Stimulated activated CD8-positive, alpha-beta memory T cell treated with anti-CD3 and anti-CD28 coated beads, Interleukin-15, amount 100 ng/mL, for 1 hour (primary cell): ENCODE data around the gene SEMA4G.

ENCODE experiments used
- DNase-seq: peaks from one replicate; pipeline ENCODE4 v3.0.0-alpha.2; 2020; ENCODE audit warnings: low read depth

SEMA4G gene, protein sequence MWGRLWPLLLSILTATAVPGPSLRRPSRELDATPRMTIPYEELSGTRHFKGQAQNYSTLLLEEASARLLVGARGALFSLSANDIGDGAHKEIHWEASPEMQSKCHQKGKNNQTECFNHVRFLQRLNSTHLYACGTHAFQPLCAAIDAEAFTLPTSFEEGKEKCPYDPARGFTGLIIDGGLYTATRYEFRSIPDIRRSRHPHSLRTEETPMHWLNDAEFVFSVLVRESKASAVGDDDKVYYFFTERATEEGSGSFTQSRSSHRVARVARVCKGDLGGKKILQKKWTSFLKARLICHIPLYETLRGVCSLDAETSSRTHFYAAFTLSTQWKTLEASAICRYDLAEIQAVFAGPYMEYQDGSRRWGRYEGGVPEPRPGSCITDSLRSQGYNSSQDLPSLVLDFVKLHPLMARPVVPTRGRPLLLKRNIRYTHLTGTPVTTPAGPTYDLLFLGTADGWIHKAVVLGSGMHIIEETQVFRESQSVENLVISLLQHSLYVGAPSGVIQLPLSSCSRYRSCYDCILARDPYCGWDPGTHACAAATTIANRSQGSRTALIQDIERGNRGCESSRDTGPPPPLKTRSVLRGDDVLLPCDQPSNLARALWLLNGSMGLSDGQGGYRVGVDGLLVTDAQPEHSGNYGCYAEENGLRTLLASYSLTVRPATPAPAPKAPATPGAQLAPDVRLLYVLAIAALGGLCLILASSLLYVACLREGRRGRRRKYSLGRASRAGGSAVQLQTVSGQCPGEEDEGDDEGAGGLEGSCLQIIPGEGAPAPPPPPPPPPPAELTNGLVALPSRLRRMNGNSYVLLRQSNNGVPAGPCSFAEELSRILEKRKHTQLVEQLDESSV

DNA sequence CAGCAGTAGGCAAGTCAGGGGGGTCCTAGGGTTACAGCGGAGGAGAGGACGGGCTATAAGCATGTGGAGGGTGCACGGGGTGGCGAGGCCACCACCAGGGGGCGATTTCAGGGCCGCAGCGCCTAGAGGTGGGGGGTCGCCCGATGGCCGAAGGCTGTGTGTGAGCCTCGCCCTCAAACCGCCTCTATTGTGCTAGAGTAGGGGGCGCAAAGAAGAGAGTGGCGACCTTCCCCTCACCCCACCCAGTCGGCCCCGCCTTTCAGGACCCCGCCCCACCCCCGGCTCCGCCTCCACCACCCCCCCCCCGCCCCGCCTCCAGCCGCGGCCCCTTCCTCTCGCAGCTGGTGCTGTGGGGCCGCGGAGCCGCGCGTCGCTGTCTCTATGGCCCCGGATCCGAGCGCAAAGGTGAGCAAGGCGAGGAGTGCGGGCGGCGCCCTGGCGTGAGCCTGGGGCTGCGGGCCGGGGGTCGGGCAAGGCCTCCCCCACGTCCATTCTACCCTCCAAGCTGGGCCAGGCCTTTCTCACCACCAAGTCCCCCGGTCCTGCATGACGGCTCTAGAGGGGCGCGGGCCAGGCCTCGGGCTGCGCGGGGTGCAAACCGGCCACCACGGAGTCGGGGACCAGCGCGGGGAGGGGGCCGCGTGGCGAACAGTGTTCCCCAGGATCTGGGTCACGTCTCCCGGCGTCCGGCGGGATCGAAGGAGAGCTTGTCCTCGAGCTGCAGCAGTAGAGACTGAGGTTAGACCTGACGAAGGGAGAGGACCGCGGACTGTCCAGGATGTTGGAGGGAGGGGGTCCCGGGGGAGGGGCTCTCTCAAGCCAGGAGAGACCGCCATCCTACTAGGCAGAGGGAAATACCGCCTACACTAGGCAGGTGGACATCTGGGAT lies at the start of gene SEMA4G:
Gene SEMA4G, plus strand, starts transcription at position 318 of the 889 bp plus-strand sequence. CDS start 3,409 bp downstream, outside the sequence.
- peak; percentile 18 for DNase-seq

DNA sequence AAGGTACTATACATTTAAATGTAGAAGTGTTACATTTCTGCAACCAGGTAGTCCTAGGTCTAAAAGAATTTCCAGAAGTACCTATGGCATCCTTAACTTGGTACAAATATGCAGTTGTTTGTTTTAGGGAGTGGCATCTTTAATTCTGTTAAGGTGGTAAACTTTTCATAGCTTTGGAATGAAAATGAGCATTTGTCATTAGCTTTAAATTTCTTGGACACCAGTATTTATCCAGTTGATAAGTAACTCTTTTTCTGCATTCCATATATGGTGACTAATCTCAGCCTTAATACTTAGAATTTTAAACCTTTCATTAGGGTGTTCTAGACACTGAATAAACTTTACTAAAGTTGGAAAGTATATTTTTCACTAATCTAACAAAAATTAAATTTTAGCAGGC lies 45.7 kb upstream of the SEMA4G start:
- no peak for DNase-seq

DNA sequence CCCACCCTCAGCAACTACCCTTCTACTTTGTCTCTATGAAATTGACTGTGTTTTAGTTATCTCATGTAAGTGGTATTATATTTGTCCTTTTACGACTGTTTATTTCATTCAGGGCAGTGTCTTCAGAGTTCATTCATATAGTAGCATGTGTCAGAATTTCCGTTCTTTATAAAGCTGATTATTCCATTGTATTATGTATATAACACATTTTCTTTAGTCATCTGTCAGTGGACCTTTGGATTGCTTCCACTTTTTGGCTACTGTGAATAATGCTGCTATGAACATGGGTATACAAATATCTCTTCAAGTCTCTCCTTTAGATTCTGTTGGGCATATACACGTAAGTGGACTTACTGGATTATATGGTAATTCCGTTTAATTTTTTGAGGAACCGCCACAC lies 42.0 kb upstream of the SEMA4G start:
- DNase-seq, result no peak

DNA sequence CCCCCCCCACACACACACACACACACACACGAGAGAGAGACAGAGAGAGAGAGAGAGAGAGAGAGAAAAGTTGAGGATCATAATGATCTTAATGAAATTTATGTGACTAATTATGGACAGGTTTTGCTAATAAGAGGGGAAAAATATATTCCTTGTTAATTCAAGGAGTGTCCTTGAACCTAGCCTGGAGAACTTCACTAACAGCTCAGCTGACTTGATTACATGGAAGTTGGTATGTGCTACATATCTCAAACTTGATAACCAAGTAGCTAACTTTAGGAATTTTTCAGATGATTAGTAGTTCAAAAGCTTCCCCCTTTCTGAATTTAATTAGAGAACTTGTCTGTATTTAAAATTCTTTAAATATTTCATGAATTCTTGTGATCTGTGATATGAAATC lies 41.3 kb upstream of the SEMA4G start:
- no peak for DNase-seq

DNA sequence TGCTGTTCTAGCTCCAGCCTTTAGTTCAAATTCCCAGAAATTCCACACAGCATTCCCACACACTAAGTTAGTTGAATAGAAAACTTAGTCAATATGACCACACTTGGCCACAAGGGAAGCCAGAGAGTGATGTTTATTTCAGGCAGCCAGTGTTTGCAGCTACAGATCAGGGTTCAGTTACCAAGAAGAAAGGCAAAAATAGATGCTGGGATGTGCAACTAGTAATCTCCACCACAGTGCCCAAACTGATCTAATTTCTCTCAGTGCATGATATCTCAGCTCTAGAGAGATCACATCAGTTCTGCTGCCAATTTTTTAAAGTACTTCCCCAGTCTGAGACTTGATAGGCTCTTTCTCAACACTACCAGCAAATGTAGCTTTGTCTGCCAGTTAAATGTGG lies 38.9 kb upstream of the SEMA4G start:
- DNase-seq, result no peak

DNA sequence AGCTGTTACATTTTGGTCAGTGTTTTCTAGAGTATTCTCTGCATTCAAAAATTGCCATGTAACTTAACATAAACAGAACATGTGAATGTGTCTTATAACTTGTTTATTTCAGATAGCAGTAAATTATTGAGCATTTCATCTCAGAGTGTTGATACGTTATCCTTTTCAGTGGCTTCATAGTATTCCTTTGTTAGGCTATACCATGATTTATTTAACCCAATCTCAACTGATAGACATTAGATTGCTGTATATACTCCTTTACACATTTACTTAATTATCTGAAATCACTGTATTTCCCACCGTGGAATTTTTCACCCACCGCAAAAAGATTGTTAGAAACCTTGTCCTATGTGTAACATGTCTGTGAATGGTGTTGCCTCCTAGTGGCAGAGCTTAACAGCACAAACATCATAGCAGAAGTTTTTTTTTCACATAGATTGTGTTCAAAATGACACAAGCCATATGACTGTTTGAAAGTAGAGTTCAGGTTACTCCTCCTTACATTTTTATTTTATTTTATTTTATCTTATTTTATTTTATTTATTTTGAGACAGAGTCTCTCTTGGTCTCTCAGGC lies 35.1 kb upstream of the SEMA4G start:
- DNase-seq, result no peak

DNA sequence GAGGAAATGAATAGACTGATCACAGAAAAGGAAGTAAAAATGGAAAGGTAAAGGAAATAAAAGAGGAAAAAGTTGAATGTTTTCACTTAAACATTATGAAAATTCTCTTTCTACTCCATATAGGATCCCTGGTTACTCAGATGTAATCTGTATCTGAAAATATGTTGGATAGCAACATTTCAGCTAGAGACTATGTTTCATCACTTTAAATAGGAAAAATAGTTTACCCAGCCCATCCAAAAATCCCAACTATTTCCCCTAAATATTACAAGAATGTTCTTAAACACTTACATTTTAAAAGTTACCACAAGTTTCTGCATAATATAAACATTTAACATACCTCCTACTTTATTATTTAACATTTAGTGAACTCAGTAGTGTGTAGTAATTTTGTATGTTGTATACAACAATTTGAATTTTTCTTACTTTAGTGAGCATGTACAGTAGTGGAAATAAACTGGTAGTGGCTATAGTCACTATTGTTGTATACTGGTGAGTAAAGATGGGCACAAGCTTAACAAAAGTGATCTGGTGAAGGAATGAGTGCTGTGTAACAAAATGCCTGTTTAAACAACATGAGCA lies 29.4 kb upstream of the SEMA4G start:
- DNase-seq, result no peak

DNA sequence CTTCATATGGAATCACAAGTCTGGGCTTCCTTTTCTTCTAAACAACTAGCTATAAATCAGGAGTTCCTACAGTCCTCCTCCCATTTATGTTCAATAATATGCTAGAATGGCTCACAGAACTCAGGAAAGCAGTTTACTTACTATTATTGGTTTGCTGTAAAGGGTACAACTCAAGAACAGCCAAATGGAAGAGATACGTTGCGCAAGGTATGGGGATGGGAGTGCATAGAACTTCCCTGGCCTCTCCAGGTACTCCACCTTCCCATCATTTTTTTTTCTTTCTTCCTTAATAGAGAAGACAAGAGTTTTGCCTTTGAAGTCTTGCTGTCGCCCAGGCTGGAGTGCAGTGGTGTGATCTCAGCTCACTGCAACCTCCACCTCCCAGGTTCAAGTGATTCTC lies 27.1 kb upstream of the SEMA4G start:
- no peak for DNase-seq

DNA sequence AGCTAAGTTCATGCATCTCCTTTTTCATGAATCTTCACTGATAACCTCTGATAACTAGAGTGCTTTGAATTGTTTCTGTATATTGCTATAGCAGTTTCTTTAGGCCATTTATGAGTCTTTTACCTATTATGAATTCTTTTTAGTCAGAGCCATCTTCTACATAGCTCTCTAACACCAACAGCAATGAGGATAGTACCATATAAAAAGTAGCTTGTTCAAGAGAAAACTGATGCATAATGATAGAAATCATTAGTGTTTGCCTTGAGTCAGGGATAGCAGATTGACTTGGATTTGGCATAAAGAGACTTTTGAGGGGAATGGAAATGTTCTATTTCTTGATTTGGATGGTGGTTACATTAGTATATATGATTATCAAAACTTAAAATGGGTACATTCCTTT lies 25.8 kb upstream of the SEMA4G start:
- DNase-seq, result no peak

DNA sequence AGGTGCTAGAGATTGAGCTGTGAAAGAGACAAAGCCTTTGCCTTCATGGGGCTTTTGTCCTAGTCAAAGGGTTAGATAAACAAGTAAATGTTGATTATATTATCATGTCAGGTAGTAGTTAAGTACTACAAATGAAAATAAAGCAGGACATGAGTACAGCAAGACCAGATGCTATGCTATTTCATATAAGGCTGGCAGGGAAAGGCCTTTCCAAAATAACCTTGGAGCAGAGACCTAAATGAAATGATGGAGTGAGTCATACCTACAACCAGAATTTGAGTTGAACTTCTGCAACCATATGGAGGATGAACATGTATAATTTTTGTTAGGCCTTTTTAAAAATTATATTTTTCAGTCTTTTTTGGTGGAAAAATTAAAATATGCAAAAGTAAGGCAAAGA lies 23.6 kb upstream of the SEMA4G start:
- no peak for DNase-seq

DNA sequence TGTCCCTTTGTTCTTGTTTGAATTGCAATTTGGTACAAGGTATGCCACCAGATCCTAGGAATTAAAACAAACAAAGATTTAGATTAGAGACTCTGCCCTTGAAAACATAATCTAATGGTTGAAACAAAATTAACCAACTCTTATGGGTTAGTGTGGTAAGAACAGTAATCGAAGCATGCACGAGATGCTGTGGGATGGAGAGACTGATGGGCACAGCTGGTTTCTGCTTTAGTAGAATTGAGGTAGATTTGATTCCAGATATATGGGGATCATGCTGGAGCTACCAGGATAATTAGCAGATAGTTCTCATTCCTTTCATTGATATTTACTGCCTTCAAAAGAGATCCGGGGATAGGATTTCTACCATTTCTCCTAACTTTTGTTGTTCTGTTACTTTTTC lies 20.4 kb upstream of the SEMA4G start:
- no peak for DNase-seq

DNA sequence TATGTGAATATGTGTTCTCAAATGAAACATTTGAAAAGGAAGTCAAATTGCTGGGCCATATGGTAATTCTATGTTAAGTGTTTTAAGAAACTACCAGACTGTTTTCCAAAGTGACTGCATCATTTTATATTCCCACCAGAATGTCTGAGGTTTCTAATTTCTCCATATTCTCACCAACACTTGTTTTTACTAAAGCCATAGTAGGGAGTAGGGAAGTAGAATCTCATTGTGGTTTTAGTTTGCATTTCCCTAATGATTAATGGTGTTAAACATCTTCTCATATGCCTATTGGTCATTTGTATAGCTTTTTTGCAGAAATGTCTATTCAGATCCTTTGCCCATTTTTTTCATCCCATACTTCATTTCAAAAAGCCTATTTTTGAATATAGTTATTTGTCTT lies 9.1 kb upstream of the SEMA4G start:
- DNase-seq, result no peak

DNA sequence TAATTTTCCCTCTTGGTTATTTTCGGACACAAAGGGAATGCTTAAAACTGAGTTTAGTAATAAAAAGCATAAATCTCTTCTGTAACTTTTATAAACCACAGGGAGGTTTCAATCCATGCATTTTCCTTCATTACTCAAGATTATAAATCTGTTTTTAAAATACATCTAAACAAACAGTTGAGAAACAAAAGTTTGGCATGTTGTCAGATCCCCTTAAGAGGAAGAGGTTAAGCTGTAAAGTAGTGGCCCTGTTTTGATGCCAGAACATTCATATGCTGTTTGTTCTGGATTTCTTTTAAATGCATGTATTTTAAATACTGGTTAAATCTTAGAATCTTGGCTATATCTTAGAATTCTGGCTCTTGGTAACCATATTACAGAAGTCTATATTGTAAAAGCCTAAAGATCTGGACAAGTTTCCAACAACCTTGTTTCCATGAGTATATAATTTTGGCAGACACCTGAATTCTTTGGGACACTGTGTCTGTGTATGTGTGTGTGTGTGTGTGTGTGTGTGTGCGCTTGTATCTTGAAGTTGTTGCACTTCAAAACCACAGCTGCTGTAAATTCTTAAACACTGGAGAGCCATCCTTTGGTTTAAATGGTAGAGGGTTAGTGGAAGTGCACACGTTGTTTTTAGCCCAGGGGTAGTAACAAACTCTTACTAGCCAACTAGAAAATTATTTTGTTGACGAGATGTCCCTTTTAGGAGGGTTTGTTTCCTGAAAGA lies 6.8 kb upstream of the SEMA4G start:
- no peak for DNase-seq

DNA sequence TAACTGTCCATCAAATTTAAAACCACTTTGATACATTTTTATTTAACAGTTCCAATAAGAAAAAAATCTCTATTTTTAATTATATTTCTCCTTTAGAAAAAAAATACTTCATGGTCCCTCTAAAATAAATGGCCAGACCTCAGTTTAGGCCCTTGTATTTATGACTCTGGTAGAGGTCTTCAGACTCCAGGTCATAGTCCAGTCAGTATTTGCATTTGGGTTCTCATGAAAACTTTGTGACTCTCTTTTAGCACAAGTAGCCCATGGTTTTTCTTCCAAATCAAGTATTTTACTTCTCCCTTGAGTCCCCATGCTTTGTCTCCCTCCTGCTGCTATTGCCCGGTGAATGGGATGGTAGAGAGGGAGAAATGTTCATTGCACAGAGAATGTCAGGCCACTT lies 5.5 kb upstream of the SEMA4G start:
- no peak for DNase-seq

DNA sequence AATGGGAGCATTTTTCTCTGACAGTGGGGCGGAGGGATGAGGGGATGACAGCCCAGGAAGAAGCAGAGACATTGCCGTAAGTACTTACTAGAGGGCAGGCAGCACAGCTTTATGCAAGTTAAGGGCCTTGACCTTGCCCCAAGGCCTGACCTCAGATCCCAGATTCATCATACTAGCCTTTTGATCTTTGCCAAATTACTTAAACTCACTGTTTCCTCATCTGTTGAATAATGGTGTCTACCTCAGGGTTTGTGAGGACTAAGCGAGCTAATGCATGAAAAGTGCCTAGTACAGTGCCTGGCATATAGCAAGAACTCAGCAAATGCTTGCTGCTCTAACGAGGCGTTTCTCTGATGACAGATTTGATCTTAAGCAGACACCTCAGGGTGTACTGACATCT lies 3.5 kb upstream of the SEMA4G start:
- DNase-seq, result no peak

DNA sequence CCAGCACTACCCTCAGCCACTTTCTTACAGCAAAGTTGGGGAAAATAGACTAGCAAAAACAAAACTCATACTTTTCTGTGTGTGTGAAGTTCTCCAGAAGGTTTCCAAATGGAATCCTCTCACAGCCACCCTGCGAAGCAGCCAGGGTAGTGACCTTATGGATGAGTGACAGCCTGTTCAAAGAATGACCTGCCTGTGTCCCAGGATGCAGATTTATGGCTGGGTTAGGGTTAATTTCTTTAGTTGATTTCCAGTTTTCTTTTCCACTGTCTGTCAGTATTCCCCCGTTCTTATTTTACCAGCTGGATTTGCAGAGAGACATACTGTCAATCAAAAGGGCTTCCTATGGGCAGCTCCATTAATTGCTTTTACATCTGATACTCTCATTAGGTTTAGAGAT lies 2.4 kb upstream of the SEMA4G start:
- no peak for DNase-seq

DNA sequence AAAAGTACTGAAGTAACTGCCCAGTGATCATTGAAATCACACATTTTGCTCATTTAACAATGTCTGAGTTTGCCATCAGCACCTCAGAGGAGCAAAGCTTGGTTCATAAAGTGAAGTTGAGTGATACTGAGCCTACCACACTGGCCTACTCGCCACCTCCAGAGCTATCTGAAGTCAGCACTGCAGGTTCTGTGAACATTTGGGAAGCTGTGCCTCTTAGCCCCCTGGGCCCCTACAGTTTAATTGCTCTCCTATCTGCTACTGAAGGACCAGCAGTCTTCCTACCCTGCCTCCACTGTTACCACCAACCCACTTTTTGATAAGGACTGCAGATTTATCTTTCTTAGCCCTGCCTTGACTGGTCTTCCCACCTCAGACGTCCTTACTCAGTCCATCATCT lies 2.0 kb upstream of the SEMA4G start:
- no peak for DNase-seq

DNA sequence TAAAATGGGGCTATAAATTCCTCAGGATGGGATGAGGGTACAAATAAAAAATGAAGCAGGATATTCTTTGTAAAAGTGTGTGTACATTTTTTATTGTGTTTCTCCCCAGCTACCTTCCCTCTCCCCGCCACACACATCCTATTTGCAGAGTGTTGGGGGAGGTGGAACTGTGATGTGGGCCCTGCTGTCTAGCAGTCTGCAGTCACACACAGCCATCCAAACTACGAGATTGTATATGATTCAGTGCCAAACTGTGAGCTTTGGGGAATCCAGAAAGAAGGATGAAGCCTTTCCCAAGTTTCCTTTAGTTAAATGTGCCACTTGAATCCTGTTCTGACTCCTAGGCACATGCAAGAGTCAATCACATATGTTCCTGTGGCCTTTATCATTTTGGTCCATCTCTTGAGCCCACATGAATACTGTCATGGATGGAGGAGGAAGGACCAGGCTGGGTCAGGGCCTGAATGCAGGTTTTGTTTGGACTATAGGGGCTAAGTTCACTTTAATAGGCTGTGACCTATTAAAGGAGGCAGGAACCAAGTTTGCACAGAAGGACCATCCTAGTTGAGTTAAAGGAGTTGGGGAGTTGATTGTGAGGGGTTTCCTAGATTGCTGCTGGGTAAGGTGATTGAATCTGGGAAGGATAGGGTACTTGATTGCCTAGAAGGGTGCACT lies 1.1 kb upstream of the SEMA4G start:
- no peak for DNase-seq

DNA sequence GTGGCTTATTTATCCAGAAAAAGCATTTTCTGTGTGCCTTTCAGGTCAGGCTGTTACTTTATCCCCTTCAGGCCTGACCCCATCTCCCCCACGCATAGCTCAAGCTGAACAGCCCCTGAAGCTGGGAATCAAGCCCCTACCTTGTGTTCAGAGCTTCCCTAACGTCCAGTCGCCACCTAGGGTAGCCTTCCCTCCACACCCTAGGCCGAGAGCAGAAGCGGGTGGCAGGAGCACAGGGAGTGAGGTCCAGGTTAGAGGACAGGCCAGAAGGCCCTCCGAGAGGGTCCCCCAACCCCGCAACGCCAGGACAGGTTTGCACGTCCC lies 479 bp upstream of the SEMA4G start:
- no peak for DNase-seq

DNA sequence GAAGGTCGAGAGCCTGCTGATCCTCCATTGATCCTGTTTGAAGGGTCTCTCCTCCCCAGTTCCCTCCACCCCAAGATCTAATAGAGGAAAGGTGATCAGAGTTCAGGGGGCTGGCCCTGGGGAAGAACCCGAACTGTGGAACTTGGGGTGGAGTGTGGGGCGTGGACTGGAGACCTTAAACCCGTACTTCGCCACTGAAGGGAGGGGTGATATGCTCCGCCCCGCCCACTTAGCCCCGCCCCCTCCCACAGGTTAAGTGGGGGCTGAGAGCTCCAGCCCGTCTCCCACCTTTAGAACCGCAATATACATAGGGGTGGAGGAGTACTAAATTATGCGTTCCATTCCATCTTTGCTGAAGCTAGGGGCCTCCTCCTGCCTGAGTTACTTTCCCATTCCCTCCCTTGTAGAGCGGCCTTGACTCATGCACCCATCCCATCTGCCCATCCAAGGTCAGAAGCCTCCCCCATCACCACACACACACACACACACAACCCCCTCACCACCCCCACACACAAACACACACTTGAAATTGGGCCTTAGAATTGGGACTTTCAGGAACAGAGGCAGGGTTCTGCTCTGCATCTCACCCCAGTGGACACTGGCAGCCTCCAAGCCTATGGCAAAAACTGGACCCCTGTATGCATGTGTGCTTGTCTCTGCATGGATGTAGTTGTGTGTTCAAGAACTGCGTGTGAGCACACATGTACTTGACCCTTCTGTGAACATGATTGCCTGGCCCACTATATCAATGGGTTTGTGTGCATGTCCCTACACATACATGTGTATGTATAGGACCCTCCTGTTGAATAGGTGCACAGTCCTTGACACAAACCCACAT lies 991 bp downstream of the SEMA4G start:
- peak; percentile 20 for DNase-seq
